HepG2 (cell line): Measurements from ENCODE around the gene PARD3. TPM values are rescaled to one million over a fixed set of nuclear protein-coding genes. Genes with fewer than 3 reads are reported as not detected.

Experiments
- AGO1 ChIP-seq: fragments of 200-400 bp; formaldehyde crosslinking; IDR thresholded peaks from 2 replicates; pipeline ENCODE4 v1.6.1; 2017; ENCODE audit warnings: mild to moderate bottlenecking, low read depth, low read length, moderate library complexity; ENCODE audit not compliant: poor library complexity, severe bottlenecking
- CREM ChIP-seq, 2 experiments: sonication (generic) in 1 of 2; formaldehyde crosslinking in 1 of 2; IDR thresholded peaks; 2 replicates each; pipeline versions ENCODE4 v1.4.0 to v1.6.1; 2016 to 2020; ENCODE audit warnings: antibody characterized with exemption in 1 of 2, mild to moderate bottlenecking in 1 of 2, missing genetic modification reagents in 1 of 2
- FOXK1 ChIP-seq: sonication (generic); formaldehyde crosslinking; IDR thresholded peaks from 2 replicates; pipeline ENCODE4 v1.4.0; 2020; ENCODE audit warnings: low read depth, missing genetic modification reagents, borderline replicate concordance
- GABPB1 ChIP-seq: IDR thresholded peaks from 2 replicates; pipeline ENCODE4 v1.6.1; 2016; ENCODE audit warnings: mild to moderate bottlenecking, missing genetic modification reagents, moderate library complexity, missing compliant biosample characterization
- MED8 ChIP-seq: sonication (generic); formaldehyde crosslinking; IDR thresholded peaks from 2 replicates; pipeline ENCODE4 v1.8.1; 2023; ENCODE audit warnings: mild to moderate bottlenecking, missing genetic modification reagents; ENCODE audit not compliant: insufficient replicate concordance
- NAIF1 ChIP-seq: sonication (generic); formaldehyde crosslinking; IDR thresholded peaks from 2 replicates; pipeline ENCODE4 v1.5.0; 2020; ENCODE audit warnings: mild to moderate bottlenecking, missing genetic modification reagents, borderline replicate concordance
- NR1H2 ChIP-seq: sonication (generic); formaldehyde crosslinking; IDR thresholded peaks from 2 replicates; pipeline ENCODE4 v1.8.1; 2022; ENCODE audit warnings: low read depth, missing genetic modification reagents, borderline replicate concordance
- ONECUT2 ChIP-seq: sonication (generic); formaldehyde crosslinking; IDR thresholded peaks from 2 replicates; pipeline ENCODE4 v1.4.0; 2020; ENCODE audit warnings: missing genetic modification reagents
- PHF21A ChIP-seq: sonication (generic); formaldehyde crosslinking; IDR thresholded peaks from 2 replicates; pipeline ENCODE4 v1.5.0; 2020; ENCODE audit warnings: mild to moderate bottlenecking, missing genetic modification reagents
- PHF8 ChIP-seq: sonication (generic); formaldehyde crosslinking; IDR thresholded peaks from 2 replicates; pipeline ENCODE4 v1.5.0; 2020; ENCODE audit warnings: missing genetic modification reagents
- SMAD3 ChIP-seq: sonication (generic); formaldehyde crosslinking; IDR thresholded peaks from 2 replicates; pipeline ENCODE4 v1.4.0; 2020; ENCODE audit warnings: missing genetic modification reagents
- TBP ChIP-seq: sonication (generic); formaldehyde crosslinking; IDR thresholded peaks from 2 replicates; pipeline ENCODE4 v1.5.0; 2020; ENCODE audit warnings: missing genetic modification reagents
- TEAD2 ChIP-seq: sonication (generic); formaldehyde crosslinking; IDR thresholded peaks from 2 replicates; pipeline ENCODE4 v1.9.0; 2021; ENCODE audit warnings: missing genetic modification reagents
- TOE1 ChIP-seq: sonication (generic); formaldehyde crosslinking; IDR thresholded peaks from 2 replicates; pipeline ENCODE4 v1.4.0; 2020; ENCODE audit warnings: mild to moderate bottlenecking, missing genetic modification reagents
- ZIK1 ChIP-seq: sonication (generic); formaldehyde crosslinking; IDR thresholded peaks from 2 replicates; pipeline ENCODE4 v1.5.0; 2020; ENCODE audit warnings: mild to moderate bottlenecking, low read depth, missing genetic modification reagents, borderline replicate concordance
- ZKSCAN8 ChIP-seq: IDR thresholded peaks from 2 replicates; pipeline ENCODE4 v1.6.1; 2016; ENCODE audit warnings: borderline replicate concordance, missing genetic modification reagents, missing compliant biosample characterization
- ZNF121 ChIP-seq: sonication (generic); formaldehyde crosslinking; IDR thresholded peaks from 2 replicates; pipeline ENCODE4 v1.5.0; 2020; ENCODE audit warnings: mild to moderate bottlenecking, missing genetic modification reagents
- ZNF446 ChIP-seq: sonication (generic); formaldehyde crosslinking; IDR thresholded peaks from 2 replicates; pipeline ENCODE4 v1.5.0; 2020; ENCODE audit warnings: mild to moderate bottlenecking, missing genetic modification reagents
- ZNF567 ChIP-seq: sonication (generic); formaldehyde crosslinking; IDR thresholded peaks from 2 replicates; pipeline ENCODE4 v1.8.1; 2023; ENCODE audit warnings: mild to moderate bottlenecking, missing genetic modification reagents, borderline replicate concordance
- ZNF841 ChIP-seq: sonication (generic); formaldehyde crosslinking; IDR thresholded peaks from 2 replicates; pipeline ENCODE4 v1.8.1; 2023; ENCODE audit warnings: missing genetic modification reagents, borderline replicate concordance
- polyA plus RNA-seq, 8 experiments: library from polyadenylated mRNA; depleted of rRNA in 3 of 8; stranded (reverse) in 7 of 8; unstranded in 1 of 8; fragments of >200 nt; fragmentation: Illumina TruSeq in 4 of 8; extraction: Trizol in 4 of 8; gene quantifications; 2 replicates each; pipeline versions ENCODE4 v1.2.1 to v1.2.3, GENCODE V29; 2011 to 2016; ENCODE audit warnings: low read depth in 4 of 8, missing spikeins in 1 of 8, mixed read lengths in 1 of 8; ENCODE audit not compliant: insufficient read depth in 1 of 8
- total RNA-seq, 5 experiments: library from RNA; depleted of rRNA; stranded (reverse); fragments of >200 nt; fragmentation: Illumina TruSeq; extraction: Trizol; gene quantifications; 2 replicates each; pipeline ENCODE4 v1.2.3, GENCODE V29; 2016; ENCODE audit warnings: low read depth in 1 of 5
- TF ChIP-seq, protein P1 (sequence below): sonication (generic); formaldehyde crosslinking; IDR thresholded peaks from 2 replicates; pipeline ENCODE4 v1.8.1; 2023; ENCODE audit warnings: mild to moderate bottlenecking, moderate library complexity, missing genetic modification reagents
- TF ChIP-seq, protein P2 (sequence below): sonication (generic); formaldehyde crosslinking; IDR thresholded peaks from 2 replicates; pipeline ENCODE4 v1.5.0; 2020; ENCODE audit warnings: missing genetic modification reagents, mild to moderate bottlenecking, borderline replicate concordance
- TF ChIP-seq, protein P3 (sequence below): sonication (generic); formaldehyde crosslinking; IDR thresholded peaks from 2 replicates; pipeline ENCODE4 v1.4.0; 2020; ENCODE audit warnings: mild to moderate bottlenecking, missing genetic modification reagents
- TF ChIP-seq, protein P4 (sequence below): IDR thresholded peaks from 2 replicates; pipeline ENCODE4 v1.6.1; 2016; ENCODE audit warnings: mild to moderate bottlenecking
- TF ChIP-seq, protein P5 (sequence below): sonication (generic); formaldehyde crosslinking; IDR thresholded peaks from 2 replicates; pipeline ENCODE4 v1.4.0; 2020; ENCODE audit warnings: missing genetic modification reagents

The PARD3 gene
- total and polyA plus RNA-seq, 2 of the 13 experiments (the other 11 are each of a cell fraction or from before 2014, with no cell fraction given) = 40.9 to 60.0 TPM

DNA sequence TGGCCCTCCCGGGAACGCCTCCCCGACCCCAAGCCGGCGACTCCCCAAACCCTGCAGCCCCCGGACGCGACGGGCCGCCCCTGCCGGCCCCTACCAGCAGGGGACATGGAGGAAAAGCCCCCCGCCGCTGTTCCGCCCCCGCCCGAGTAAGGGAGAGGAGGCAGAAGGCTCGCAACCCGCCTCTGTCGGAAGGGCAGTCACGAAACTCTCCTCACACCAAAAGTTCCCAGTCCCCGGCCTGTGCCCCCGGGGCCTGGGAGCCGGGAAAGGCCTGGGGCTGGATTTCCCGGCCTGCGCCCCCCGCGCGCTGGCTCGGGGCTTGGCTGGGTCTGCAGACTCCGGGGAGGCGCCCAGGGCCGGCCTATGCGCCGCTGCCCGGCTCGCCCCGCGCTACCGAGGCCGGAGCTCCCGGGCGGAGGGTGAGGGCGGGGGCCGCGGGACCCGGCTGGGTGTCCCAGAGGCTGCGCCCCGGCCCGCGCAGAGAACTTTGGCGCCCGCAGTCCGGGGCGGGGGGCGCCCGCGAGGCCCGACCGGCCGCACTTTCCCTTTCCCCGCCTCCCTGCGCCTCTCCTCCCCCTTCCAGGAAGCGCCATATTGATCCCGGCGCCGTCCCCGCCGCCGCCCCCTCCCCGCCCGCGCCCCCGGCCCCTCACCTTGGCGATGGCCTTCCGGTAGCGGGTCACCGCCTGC is 728 bp downstream of the PARD3 start (continued):
- no peak for TF ChIP-seq CREM (IDR thresholded peaks at IDR 0.05)
- TF ChIP-seq CREM (CRISPR knock-in tag; IDR thresholded peaks at IDR 0.05) = no peak
- TF ChIP-seq ZNF567 (CRISPR knock-in tag) = no peak
- TF ChIP-seq ZKSCAN8 (CRISPR knock-in tag) = no peak
- 0 out of 2 replicates have a peak, but pooled peaks have one; percentile 17 for TF ChIP-seq PHF21A
- TF ChIP-seq, protein P1, sequence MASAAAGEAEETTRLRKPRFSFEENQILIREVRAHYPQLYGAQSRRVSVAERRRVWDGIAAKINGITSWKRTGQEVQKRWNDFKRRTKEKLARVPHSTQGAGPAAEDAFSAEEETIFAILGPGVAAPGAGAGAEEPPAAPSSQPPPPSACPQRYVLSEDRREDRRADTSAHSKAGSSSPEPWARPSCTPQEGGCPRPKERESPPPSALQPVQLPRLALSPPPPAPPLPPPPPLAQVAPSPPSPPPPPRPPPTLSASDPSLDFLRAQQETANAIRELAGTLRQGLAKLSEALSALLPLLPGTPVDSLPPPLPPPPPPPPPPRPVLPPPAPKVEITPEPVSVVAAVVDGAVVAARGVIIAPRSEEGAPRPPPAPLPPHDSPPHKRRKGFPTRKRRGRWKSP (CRISPR knock-in tag) = no peak
- peak; percentile 33 for TF ChIP-seq AGO1
- no peak for TF ChIP-seq FOXK1 (CRISPR knock-in tag)
- TF ChIP-seq ONECUT2 (CRISPR knock-in tag) = peak; percentile 50; the same call in 1 of the 2 replicates
- TF ChIP-seq PHF8 (CRISPR knock-in tag) = peak; percentile 45; the same call in 1 of the 2 replicates
- no peak for TF ChIP-seq SMAD3 (CRISPR knock-in tag)
- TF ChIP-seq, protein P2, sequence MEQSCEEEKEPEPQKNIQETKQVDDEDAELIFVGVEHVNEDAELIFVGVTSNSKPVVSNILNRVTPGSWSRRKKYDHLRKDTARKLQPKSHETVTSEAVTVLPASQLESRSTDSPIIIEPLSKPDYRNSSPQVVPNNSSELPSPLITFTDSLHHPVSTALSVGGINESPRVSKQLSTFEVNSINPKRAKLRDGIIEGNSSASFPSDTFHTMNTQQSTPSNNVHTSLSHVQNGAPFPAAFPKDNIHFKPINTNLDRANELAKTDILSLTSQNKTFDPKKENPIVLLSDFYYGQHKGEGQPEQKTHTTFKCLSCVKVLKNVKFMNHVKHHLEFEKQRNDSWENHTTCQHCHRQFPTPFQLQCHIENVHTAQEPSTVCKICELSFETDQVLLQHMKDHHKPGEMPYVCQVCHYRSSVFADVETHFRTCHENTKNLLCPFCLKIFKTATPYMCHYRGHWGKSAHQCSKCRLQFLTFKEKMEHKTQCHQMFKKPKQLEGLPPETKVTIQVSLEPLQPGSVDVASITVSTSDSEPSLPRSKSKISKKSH = no peak
- TF ChIP-seq TBP = no peak
- no peak for TF ChIP-seq ZIK1 (CRISPR knock-in tag)
- TF ChIP-seq TEAD2 = no peak
- TF ChIP-seq GABPB1 = peak; percentile 55; the same call in 1 of the 2 replicates
- TF ChIP-seq, protein P3, sequence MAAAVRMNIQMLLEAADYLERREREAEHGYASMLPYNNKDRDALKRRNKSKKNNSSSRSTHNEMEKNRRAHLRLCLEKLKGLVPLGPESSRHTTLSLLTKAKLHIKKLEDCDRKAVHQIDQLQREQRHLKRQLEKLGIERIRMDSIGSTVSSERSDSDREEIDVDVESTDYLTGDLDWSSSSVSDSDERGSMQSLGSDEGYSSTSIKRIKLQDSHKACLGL (CRISPR knock-in tag) = peak; percentile 30; the same call in 1 of the 2 replicates
- no peak for TF ChIP-seq NR1H2 (CRISPR knock-in tag)
- no peak for TF ChIP-seq TOE1 (CRISPR knock-in tag)
- TF ChIP-seq, protein P4, sequence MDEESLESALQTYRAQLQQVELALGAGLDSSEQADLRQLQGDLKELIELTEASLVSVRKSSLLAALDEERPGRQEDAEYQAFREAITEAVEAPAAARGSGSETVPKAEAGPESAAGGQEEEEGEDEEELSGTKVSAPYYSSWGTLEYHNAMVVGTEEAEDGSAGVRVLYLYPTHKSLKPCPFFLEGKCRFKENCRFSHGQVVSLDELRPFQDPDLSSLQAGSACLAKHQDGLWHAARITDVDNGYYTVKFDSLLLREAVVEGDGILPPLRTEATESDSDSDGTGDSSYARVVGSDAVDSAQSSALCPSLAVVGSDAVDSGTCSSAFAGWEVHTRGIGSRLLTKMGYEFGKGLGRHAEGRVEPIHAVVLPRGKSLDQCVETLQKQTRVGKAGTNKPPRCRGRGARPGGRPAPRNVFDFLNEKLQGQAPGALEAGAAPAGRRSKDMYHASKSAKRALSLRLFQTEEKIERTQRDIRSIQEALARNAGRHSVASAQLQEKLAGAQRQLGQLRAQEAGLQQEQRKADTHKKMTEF (CRISPR knock-in tag) = no peak
- no peak for TF ChIP-seq ZNF121 (CRISPR knock-in tag)
- TF ChIP-seq ZNF446 (CRISPR knock-in tag) = 0 out of 2 replicates have a peak, but pooled peaks have one; percentile 23
- no peak for TF ChIP-seq NAIF1 (CRISPR knock-in tag)
- TF ChIP-seq, protein P5, sequence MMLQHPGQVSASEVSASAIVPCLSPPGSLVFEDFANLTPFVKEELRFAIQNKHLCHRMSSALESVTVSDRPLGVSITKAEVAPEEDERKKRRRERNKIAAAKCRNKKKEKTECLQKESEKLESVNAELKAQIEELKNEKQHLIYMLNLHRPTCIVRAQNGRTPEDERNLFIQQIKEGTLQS (CRISPR knock-in tag) = no peak
- peak; percentile 50 for TF ChIP-seq MED8 (CRISPR knock-in tag)
- no peak for TF ChIP-seq ZNF841 (CRISPR knock-in tag)
